Mucosa of stomach (tissue), 1 donor: ENCODE results near the gene MYO1F.

Experiments
- H3K27me3 ChIP-seq: one replicate; pipeline ENCODE4 v1.7.0; 2013; ENCODE audit warnings: mild to moderate bottlenecking, low read length; ENCODE audit not compliant: control insufficient read depth, insufficient read depth
- H3K36me3 ChIP-seq: one replicate; pipeline ENCODE4 v1.7.0; 2013; ENCODE audit warnings: low read length; ENCODE audit not compliant: control insufficient read depth, insufficient read depth
- H3K4me1 ChIP-seq: one replicate; pipeline ENCODE4 v1.7.0; 2013; ENCODE audit warnings: mild to moderate bottlenecking, low read length; ENCODE audit not compliant: control insufficient read depth, insufficient read depth
- H3K4me3 ChIP-seq: one replicate; pipeline ENCODE4 v1.7.0; 2013; ENCODE audit warnings: low read length
- H3K9ac ChIP-seq: one replicate; pipeline ENCODE4 v1.7.0; 2013; ENCODE audit warnings: mild to moderate bottlenecking, low read length, moderate library complexity
- H3K9me3 ChIP-seq: one replicate; pipeline ENCODE4 v1.7.0; 2013; ENCODE audit warnings: mild to moderate bottlenecking, low read length, moderate library complexity; ENCODE audit not compliant: control insufficient read depth
- donor health status: Pancreatic carcinoma.

The MYO1F gene

GRCh38 chr19:8490873-8491272, 86.4 kb downstream of the MYO1F start:
- no peaks in the 10 kb centered on the region for H3K27me3 ChIP-seq
- no peaks in the 10 kb centered on the region for H3K9me3 ChIP-seq
- no peaks in the 10 kb centered on the region for H3K4me1 ChIP-seq
- no peak overlapping the region for H3K9ac ChIP-seq
- H3K36me3 ChIP-seq = no peaks in the 10 kb centered on the region
- no peak overlapping the region for H3K4me3 ChIP-seq

- Histone ChIP-seq H3K27me3 (no peaks in the 10 kb centered on the region), H3K4me1 (no peaks in the 10 kb centered on the region), H3K9me3 (no peaks in the 10 kb centered on the region), H3K4me3 (no peak overlapping the region), H3K36me3 (no peaks in the 10 kb centered on the region), H3K9ac (no peak overlapping the region)
Observed at GRCh38 chr19:8490395-8490760, 86.9 kb downstream of the MYO1F start.

GRCh38 chr19:8489561-8490394, 87.5 kb downstream of the MYO1F start:
- H3K4me1 ChIP-seq = no peaks in the 10 kb centered on the region
- H3K9me3 ChIP-seq = no peaks in the 10 kb centered on the region
- H3K9ac ChIP-seq = no peak overlapping the region
- peaks cover 2% of the 10 kb centered on the region for H3K36me3 ChIP-seq
- H3K4me3 ChIP-seq = no peak overlapping the region
- H3K27me3 ChIP-seq = no peaks in the 10 kb centered on the region

- no peak overlapping the region for H3K9ac ChIP-seq
- H3K4me1 ChIP-seq = peaks cover 6% of the 10 kb centered on the region
- H3K36me3 ChIP-seq = peaks cover 7% of the 10 kb centered on the region
- no peak overlapping the region for H3K4me3 ChIP-seq
- H3K9me3 ChIP-seq = no peaks in the 10 kb centered on the region
- no peaks in the 10 kb centered on the region for H3K27me3 ChIP-seq
Observed at GRCh38 chr19:8488365-8488764, 88.9 kb downstream of the MYO1F start.

- H3K27me3 ChIP-seq = no peaks in the 10 kb centered on the region
- H3K36me3 ChIP-seq = peaks cover 16% of the 10 kb centered on the region
- no peaks in the 10 kb centered on the region for H3K9me3 ChIP-seq
- no peak overlapping the region for H3K9ac ChIP-seq
- no peak overlapping the region for H3K4me3 ChIP-seq
- peaks cover 6% of the 10 kb centered on the region for H3K4me1 ChIP-seq
Observed at GRCh38 chr19:8487137-8487851, 89.9 kb downstream of the MYO1F start.

GRCh38 chr19:8486661-8487136, 90.5 kb downstream of the MYO1F start:
- Histone ChIP-seq H3K36me3 (peaks cover 17% of the 10 kb centered on the region), H3K27me3 (no peaks in the 10 kb centered on the region), H3K4me3 (no peak overlapping the region), H3K9ac (no peak overlapping the region), H3K4me1 (peaks cover 6% of the 10 kb centered on the region), H3K9me3 (no peaks in the 10 kb centered on the region)

GRCh38 chr19:8485561-8486371, 91.5 kb downstream of the MYO1F start:
- no peak overlapping the region for H3K4me3 ChIP-seq
- no peaks in the 10 kb centered on the region for H3K9me3 ChIP-seq
- peaks cover 13% of the 10 kb centered on the region for H3K4me1 ChIP-seq
- H3K9ac ChIP-seq = no peak overlapping the region
- H3K36me3 ChIP-seq = peaks cover 17% of the 10 kb centered on the region
- no peaks in the 10 kb centered on the region for H3K27me3 ChIP-seq

- Histone ChIP-seq H3K4me3 (no peak overlapping the region), H3K4me1 (peaks cover 18% of the 10 kb centered on the region), H3K9me3 (no peaks in the 10 kb centered on the region), H3K9ac (no peak overlapping the region), H3K36me3 (peaks cover 17% of the 10 kb centered on the region), H3K27me3 (no peaks in the 10 kb centered on the region)
Observed at GRCh38 chr19:8484331-8484894, 92.8 kb downstream of the MYO1F start.

GRCh38 chr19:8483165-8483564, 94.1 kb downstream of the MYO1F start:
- peaks cover 21% of the 10 kb centered on the region for H3K36me3 ChIP-seq
- H3K9ac ChIP-seq = no peak overlapping the region
- no peaks in the 10 kb centered on the region for H3K27me3 ChIP-seq
- no peak overlapping the region for H3K4me3 ChIP-seq
- peaks cover 18% of the 10 kb centered on the region for H3K4me1 ChIP-seq
- no peaks in the 10 kb centered on the region for H3K9me3 ChIP-seq

- Histone ChIP-seq H3K9me3 (no peaks in the 10 kb centered on the region), H3K4me3 (no peak overlapping the region), H3K36me3 (peaks cover 25% of the 10 kb centered on the region), H3K4me1 (peaks cover 18% of the 10 kb centered on the region), H3K9ac (no peak overlapping the region), H3K27me3 (no peaks in the 10 kb centered on the region)
Observed at GRCh38 chr19:8482696-8483095, 94.5 kb downstream of the MYO1F start.

- Histone ChIP-seq H3K36me3 (peaks cover 27% of the 10 kb centered on the region), H3K27me3 (no peaks in the 10 kb centered on the region), H3K4me1 (peaks cover 18% of the 10 kb centered on the region), H3K9ac (no peak overlapping the region), H3K9me3 (no peaks in the 10 kb centered on the region), H3K4me3 (no peak overlapping the region)
Observed at GRCh38 chr19:8481616-8482015, 95.6 kb downstream of the MYO1F start.
